GM18861 (cell line): Measurements from ENCODE around the gene GSTA1.
A peak's percentile ranks its signal among the peaks of the same experiment; 100 is the strongest.
"Not testable (repeated sequence)": the region's sequence is repeated elsewhere in the genome, so short reads cannot be mapped to it uniquely, and the experiment has no call there.

Source experiments
- ATAC-seq: cut with Tn5 transposase; IDR thresholded peaks from one replicate; pipeline ENCODE4 v1.9.1; 2021; ENCODE audit not compliant: unreplicated experiment

Gene GSTA1

DNA sequence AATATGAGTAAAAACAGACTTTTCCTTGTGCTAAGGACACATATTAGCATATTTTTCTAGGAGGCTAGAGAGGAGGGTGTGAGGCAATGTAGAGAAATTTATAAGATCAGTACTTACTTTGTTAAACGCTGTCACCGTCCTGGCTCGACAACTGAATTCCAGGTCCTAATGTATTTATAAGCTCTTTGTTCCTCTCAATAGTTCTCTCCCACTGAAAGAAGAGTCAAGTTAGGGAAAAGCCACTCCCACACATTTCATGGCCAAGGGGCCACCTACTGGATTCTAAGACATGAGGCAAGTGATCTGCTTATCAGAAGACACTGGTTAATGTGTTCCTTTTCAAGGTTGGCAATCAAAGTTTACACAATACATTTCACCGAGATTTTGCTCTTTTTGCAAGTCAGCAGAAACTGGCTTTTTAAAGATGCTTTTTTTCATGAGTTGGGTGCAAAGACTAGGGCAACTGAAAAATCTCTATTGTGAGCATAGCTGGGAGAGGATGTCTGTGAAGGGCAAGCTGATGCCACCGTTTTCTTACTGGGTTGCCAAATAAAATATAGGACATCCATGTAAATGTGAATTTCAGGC lies at the start of gene GSTA1:
Gene GSTA1 (minus strand): TSS at position 149 of the 588 bp plus-strand sequence. CDS start 4,549 bp downstream, outside the sequence.
- ATAC-seq = not testable (repeated sequence)

DNA sequence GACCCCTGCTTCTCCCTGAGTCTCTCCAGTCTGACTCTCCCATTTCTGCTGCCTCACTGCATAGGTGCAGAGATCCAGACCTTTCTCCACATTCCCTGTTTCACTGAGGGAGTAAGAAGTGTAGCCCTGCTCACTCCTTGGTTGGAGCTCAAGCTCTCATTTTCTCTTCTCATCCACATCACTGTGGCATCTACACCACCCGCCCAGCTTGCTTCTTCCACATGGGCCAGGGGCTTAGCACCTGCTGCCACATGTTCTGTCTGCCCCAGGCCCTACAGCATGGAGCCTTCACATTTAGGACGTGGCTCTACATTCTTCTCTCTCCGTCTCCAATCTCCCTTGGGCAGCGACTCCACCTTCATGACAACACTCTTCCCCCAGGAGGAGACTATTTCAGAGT lies 45.5 kb upstream of the GSTA1 start:
- no peak for ATAC-seq

DNA sequence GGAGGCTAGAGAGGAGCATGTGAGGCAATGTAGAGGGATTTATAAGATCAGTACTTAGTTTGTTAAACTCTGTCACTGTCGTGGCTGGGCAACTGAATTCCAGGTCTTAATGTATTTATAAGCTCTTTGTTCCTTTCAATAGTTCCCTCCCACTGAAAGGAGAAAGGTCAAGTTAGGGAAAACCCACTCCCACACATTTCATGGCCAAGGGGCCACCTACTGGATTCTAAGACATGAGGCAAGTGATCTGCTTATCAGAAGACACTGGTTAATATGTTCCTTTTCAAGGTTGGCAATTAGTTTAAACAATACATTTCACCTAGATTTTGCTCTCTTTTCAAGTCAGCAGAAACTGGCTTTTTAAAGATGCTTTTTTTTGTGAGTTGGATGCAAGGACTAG lies 42.4 kb upstream of the GSTA1 start:
- ATAC-seq = no peak

DNA sequence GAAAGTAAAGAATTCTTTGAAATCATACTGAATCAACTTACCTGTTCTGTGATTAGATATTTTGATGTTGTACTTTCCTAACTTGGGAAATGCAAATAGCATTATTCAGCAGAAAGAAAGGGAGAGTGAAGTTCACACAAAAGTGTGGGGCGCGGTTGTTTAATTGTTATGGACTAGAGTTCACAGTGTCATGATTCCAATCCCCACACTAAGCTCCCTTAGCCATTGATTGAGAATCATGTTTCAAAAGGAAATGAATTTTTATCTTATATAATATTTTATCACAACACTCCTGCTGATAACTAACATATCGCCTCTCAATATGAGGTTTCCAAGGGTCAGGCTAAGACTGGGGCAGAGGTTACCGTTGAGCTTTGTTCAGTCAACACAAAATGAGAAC lies 40.0 kb upstream of the GSTA1 start:
- ATAC-seq = no peak

DNA sequence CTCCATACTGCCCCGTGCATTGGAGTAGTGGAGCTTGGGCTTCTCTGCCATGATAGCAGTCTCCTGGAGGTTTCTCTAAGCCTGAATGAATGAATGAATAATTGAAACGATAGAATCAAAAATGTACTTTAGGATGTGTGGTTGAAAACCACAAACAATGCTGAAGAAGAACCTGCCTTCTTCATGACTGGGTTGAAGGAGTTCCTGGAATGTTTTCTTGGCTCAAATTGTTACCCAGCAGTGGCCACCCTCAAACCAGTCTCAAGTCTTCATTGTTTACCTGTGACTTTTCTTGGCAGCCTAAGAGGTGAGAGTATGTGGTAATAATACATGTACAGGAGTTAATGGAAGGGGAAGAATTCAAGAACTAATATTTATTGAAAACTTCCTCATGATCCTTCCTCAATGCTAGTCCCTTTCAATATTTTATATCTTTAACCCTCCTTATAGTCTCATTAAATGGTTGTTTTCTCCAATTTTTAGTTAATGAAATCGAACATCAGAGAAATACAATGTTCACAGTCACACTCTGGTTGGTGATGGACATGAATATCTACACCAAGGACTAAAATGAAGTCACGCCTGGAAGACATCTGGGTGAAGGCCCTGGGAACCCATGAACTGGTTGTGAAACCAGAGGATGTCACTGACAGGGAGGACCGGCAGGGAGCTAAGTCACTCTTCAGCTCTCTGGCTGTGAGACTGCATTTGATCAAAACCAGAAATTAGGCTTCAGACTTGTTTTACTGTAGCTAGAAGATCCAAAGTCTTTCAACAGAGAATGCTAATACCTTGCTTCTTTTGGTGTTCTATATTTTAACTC lies 37.4 kb upstream of the GSTA1 start, which contains the start of gene GSTA5:
Gene GSTA5 (minus strand): TSS at position 51 of the 823 bp plus-strand sequence.
- ATAC-seq = no peak

DNA sequence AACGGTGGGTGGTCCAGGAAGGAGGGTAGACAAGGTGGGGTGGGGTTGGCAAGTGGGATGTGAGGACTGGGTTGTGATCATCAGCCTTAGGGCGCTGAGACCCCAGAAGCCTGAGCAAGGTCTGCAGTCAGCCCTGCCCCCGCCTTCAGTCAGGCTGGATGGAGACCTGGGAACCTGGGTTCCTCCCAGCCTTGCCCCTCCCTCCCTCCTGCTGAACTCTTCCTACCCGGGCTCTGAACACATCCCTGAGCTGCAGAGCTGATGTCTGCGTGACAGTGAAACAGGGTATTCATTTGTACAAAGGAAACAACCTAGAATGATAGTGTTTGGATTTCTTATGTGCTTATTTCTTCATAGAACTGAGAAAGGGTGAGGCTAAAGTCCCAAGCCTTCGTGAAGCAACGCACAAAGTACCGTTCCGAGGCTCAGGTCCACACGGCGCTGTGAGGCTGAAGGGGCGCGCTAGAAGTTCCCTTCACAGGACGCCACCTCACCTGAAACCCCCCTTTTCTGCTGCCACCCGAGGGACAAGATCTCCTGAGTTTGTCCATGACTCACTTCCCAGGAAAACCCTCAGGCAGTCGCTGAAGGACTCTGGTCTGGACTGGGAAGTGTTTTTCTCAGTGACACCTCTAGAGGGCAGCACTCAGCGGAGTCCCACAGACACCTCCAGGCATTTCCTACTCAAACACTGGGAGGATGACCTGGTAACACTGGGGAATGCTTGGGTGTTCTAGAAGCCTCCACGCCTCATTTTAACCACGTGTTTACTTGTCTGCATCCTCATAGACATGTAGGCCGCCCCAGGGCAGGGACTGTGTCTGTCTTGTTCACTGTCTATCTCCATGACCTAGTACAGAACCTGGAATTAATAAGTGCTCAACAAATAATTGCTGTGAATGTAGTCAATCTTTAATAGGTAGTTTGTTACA lies 35.8 kb upstream of the GSTA1 start:
- ATAC-seq = peak; percentile 49

DNA sequence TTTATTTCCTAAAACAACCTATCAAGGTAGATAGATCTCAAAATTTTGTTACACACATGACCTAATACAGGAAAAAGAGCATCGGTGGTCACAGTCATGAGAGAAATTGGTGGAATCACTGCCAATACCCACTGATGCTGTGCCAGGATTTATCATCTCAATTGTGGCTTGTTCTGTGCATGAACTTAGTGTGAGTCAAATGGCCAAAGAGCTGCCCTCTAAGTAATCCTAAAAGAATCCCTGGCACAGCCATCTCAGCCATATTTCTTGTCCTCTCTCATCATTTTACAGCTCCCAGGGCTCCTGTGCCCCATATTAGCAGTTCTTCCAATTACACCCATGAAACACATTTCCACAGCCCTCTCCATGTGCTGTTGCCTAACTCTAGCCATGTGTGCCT lies 30.9 kb upstream of the GSTA1 start:
- no peak for ATAC-seq

DNA sequence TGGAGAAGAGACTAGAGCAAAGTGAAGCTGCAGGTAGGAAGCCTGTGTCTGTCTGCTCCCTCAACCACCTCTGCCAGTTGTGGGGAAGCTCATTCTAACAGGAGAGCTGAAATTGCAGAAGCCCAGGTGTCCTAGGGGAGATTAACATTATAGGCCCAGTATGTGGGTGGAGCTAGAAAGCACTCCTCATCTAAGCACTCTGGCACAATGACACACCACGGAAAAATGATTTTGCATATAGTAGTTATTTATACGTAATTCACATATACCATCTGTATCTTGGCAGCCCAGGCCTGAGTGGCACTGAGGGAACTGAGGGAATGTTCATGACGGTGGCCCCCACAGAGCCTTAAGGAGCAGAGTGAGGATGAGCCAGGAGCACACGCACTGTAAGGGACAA lies 27.3 kb upstream of the GSTA1 start:
- ATAC-seq = not testable (repeated sequence)

DNA sequence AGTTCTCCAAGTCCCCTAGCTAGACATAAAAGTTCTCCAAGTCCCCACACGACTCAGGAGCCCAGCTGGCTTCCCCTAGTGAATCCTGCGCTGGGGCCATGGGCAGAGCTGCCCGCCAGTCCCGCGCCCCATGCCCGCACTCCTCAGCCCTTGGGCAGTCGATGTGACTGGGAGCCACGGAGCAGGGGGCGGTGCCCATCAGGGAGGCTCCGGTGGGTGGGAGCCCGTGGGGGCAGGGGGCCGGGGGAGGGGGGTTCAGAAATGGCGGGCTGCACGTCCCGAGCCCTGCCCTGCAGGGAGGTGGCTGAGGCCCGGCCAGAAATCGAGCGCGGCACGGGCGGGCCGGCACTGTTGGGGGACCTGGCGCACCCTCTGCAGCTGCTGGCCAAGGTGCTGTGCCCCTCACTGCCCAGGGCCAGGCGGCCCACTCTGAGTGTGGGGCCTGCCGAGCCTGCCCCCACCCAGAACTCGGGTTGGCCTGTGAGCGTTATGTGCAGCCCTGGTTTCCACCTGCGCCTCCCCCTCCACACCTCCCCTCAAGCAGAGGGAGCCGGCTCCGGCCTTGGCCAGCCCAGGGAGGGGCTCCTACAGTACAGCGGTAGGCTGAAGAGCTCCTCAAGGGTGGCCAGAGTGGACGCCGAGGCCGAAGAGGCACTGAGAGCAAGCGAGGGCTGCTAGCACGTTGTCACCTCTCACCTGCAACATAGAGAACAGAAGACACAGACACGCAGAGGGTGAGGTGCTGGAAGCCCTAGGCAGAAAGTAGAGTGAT lies 25.6 kb upstream of the GSTA1 start:
- ATAC-seq = no peak

DNA sequence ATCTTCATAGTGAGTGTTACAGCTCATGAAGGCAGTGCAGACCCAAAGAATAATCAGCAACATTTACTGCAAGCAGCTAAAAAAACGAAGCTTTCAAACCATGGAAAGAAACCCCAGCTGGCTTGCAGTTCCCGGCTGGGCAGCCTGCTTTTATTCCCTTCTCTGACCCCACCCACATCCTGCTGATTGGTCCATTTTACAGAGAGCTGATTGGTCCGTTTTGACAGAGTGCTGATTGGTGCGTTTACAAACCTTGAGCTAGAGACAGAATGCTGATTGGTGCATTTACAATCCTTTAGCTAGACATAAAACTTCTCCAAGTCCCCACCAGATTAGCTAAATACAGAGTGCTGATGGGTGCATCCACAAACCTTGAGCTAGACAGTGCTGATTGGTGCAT lies 25.0 kb upstream of the GSTA1 start:
- not testable (repeated sequence) for ATAC-seq

DNA sequence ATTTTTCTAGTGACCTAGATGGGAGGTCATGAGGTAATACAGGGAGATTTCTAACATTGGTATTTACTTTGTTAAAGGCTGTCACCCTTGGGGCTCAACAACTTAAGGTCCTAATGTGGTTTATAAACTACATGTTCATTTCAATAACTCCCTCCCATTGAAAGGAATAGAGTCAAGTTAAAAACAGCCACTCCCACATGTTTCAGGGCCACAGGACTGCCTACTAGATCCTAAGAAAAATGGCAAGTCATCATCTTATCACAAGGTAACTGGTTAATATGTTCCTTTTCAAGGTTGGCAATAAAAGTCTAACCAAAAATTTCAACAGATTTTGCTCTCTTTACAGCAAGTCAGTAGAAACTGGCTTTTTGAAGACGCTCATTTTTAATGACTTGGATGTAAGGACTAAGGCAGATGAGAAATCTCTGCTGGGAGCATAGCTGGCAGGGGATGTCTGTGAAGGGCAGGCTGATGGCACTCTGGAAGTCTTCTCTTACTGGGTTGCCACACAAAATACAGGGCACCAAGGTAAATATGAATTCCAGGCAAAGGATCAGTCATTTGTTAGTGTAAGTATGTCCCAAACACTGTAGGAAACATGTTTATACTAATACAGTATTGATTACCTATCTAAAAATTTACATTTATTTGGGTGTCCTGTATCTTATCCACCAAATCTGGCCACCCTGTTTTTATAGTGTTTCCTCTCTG lies 23.6 kb upstream of the GSTA1 start:
- ATAC-seq = not testable (repeated sequence)

DNA sequence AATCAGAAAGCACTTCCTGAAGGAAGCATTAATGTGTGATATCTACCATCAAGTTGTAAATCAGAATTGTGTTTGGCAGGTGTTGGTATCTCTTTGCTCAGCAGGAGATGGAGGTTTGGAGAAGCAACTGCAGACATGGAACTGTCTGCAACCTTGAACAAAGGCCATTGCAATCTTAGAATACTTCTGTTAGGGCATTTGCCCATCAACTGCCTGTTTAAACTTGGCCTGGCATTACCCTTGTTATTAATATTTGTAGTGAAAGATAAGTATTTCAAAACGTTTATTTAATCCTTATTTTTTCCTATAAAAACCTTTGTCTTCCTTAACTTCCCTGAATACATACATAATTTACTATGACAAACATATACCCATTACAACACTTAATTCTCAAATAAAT lies 22.9 kb upstream of the GSTA1 start:
- no peak for ATAC-seq

DNA sequence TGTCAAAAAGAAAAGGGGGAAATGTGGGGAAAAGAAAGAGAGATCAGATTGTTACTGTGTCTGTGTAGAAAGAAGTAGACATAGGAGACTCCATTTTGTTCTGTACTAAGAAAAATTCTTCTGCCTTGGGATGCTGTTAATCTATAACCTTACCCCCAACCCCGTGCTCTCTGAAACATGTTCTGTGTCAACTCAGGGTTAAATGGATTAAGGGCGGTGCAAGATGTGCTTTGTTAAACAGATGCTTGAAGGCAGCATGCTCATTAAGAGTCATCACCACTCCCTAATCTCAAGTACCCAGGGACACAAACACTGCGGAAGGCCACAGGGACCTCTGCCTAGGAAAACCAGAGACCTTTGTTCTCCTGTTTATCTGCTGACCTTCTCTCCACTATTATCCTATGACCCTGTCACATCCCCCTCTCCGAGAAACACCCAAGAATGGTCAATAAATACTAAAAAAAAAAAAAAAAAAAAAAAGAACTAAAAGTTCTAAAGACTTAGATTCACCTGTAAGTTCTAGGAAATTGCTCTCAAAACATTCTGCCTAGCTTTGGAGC lies 22.4 kb upstream of the GSTA1 start:
- ATAC-seq = not testable (repeated sequence)

DNA sequence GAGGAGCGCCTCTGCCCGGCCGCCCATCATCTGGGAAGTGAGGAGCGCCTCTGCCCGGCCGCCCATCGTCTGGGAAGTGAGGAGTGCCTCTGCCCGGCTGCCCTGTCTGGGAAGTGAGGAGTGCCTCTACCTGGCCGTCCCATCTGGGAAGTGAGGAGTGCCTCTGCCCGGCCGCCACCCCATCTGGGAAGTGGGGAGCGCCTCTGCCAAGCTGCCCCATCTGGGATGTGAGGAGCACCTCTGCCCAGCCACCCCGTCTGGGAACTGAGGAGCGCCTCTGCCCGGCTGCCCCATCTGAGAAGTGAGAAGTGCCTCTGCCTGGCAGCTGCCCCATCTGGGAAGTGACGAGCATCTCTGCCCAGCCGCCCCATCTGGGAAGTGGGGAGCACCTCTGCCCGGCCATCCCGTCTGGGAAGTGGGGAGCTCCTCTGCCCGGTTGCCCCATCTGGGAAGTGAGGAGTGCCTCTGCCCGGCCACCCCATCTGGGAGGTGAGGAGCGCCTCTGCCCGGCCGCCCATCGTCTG lies 21.7 kb upstream of the GSTA1 start:
- not testable (repeated sequence) for ATAC-seq

DNA sequence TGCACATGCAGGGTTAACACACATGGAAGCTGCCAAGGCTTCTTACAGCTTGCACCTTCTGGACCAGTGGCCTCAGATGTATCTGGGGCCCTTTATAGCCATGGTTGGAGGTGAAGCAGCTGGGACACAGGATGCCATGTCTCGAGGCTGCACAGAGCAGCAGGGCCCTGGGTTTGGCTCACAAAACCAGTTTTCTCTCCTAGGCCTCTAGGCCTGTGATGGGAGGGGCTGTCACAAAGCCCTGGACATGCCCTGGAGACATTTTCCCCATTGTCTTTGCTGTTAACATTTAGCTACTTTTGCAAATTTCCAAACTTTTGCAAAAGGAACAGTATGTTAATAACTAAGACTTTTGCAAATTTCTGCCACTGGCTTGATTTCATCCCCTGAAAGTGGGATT lies 18.2 kb upstream of the GSTA1 start:
- ATAC-seq = no peak

DNA sequence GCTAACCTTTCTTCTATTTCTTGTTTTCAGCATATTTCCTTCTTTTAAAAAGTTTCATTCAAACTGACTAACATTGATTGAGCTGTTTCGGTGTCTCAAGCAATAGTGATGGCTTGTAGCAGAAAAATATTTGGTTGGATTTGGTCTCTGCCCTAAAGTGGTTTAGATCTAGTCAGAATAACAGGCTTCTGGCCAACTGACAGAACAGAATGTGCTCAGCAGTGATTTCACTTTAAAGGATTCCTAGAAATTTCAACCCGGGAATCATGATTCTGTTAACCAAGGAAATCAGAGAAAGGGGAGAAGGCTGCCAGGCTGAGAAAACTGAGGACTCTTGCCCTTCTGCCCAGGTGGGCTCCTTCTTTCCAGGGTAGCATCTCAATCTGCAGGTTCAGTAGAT lies 16.6 kb upstream of the GSTA1 start:
- ATAC-seq = no peak

DNA sequence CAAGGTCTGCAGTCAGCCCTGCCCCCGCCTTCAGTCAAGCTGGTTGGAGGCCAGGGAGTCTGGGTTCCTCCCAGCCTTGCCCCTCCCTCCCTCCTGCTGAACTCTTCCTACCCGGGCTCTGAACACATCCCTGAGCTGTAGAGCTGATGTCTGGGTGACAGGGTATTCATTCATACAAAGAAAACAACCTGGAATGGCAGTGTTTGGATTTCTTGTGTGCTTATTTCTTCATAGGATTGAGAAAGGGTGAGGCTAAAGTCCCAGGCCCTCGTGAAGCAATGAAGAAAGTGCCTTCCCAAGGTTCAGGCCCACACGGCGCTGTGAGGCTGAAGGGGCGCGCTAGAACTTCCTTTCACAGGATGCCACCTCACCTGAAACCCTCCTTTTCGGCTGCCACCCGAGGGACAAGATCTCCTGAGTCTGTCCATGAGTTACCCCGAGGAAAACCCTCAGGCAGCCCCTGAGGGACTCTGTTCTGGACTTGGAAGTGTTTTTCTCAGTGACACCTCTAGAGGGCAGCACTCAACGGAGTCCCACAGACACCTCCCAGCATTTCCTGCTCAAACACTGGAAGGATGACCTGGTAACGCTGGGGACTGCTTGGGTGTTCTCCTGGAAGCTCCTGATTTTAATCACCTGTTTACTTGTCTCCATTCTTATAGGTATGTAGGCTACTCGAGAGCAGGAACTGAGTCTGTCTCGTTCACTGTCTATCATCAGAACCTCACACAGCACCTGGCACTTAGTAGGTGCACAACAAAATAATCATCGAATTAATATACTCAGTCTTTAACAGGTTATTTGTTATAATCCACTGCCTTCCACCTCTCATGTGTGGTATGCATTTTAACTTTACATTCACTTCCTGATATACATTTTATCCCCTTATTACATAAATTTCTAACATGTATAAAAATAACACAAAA lies 11.8 kb upstream of the GSTA1 start:
- ATAC-seq = peak; percentile 74

DNA sequence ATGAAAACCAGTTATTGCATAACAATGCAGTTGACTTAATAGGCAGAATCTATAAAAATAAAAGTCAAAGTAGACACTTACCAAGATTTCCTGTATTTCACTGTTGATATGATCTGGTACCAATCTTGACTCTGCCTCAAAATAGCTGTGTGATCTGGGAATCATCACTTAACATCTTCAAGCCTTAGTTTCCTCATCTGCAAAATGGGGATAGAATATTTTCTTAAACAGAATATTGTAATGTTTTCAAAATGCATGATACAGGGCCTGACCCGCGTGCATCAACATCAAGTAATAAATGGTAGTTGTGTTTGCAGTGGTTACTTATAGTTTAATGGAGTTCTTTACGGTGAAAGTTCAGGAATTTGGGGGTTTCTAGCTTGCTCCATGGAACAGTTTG lies 10.9 kb upstream of the GSTA1 start:
- not testable (repeated sequence) for ATAC-seq
